GM12878 (cell line): ENCODE data around the gene DNAH9. TPM values are rescaled to one million over a fixed set of nuclear protein-coding genes. Genes with fewer than 3 reads are reported as not detected.

Experiments
- ATAC-seq: fragments of 200-7000 bp; cut with Tn5 transposase; 3 replicates; pipeline ENCODE4 v1.9.1; 2020; ENCODE audit warnings: mild to moderate bottlenecking, moderate library complexity
- BruUV-seq: library from RNA; stranded (reverse); fragments of 400-500 nt; replicated peaks from 2 replicates; lab custom pipeline; 2021; lab: Mats Ljungman, UMichigan
- CTCF ChIA-PET: fragments of 300-600 bp; sonication (Branson Sonifier 250); formaldehyde crosslinking; extraction: SDS; loops from one replicate; lab custom pipeline; 2021; ENCODE audit warnings: inconsistent platforms; lab: Yijun Ruan, JAX
- POLR2A ChIA-PET: fragments of 350-600 bp; formaldehyde crosslinking; extraction: SDS; loops from one replicate; lab custom pipeline; 2021; ENCODE audit warnings: inconsistent platforms; lab: Charles Lee
- RAD21 ChIA-PET: fragments of 300-600 bp; sonication (Branson Sonifier 250); formaldehyde crosslinking; loops from one replicate; lab custom pipeline; 2023; ENCODE audit warnings: antibody characterized with exemption; ENCODE audit not compliant: unreplicated experiment; lab: Charles Lee
- SMC1A ChIA-PET: fragments of 300-600 bp; sonication (Branson Sonifier 250); formaldehyde crosslinking; loops from one replicate; lab custom pipeline; 2023; ENCODE audit not compliant: unreplicated experiment, uncharacterized antibody; lab: Charles Lee
- DNase-seq: peaks from one replicate; pipeline ENCODE4 v3.0.0-alpha.2; 2011; ENCODE audit warnings: low read depth, low spot score
- FAIRE-seq: peaks from 3 replicates; lab custom pipeline; 2011; peaks lifted over from hg19 to GRCh38; lab: Jason Lieb, UNC
- H2AFZ ChIP-seq: 2 replicates; pipeline ENCODE4 v1.6.0; 2011; ENCODE audit warnings: low read depth, low read length, control low read depth; ENCODE audit not compliant: control insufficient read depth
- H3K27ac ChIP-seq: 2 replicates; pipeline ENCODE4 v1.5.1; 2011; ENCODE audit warnings: control low read depth; ENCODE audit not compliant: control insufficient read depth, insufficient read depth
- H3K27me3 ChIP-seq, 2 experiments: replicated peaks in 1 of 2; 2 replicates each; pipeline versions ENCODE4 v1.6.0 to v1.6.1; 2011; ENCODE audit warnings: low read length in 1 of 2; ENCODE audit not compliant: control insufficient read depth in 2 of 2, insufficient read depth in 2 of 2
- H3K36me3 ChIP-seq, 2 experiments: 2 replicates each; pipeline ENCODE4 v1.5.1; 2011; ENCODE audit warnings: low read length in 1 of 2; ENCODE audit not compliant: control insufficient read depth in 2 of 2, insufficient read depth in 2 of 2
- H3K4me1 ChIP-seq: 2 replicates; pipeline ENCODE4 v1.6.1; 2011; ENCODE audit warnings: mild to moderate bottlenecking, low read length, moderate library complexity, mixed read lengths; ENCODE audit not compliant: control insufficient read depth, insufficient read depth
- H3K4me2 ChIP-seq: 2 replicates; pipeline ENCODE4 v1.6.0; 2011; ENCODE audit warnings: control low read depth; ENCODE audit not compliant: control insufficient read depth, insufficient read depth
- H3K4me3 ChIP-seq: fragments of 200-600 bp; sonication (generic); 2 replicates; pipeline ENCODE4 v1.5.1; 2016
- H3K79me2 ChIP-seq: 2 replicates; pipeline ENCODE4 v1.6.0; 2011; ENCODE audit warnings: low read length; ENCODE audit not compliant: control insufficient read depth, insufficient read depth
- H3K9ac ChIP-seq: 2 replicates; pipeline ENCODE4 v1.8.0; 2011; ENCODE audit warnings: low read length, control low read depth, mixed read lengths; ENCODE audit not compliant: control insufficient read depth, insufficient read depth
- H3K9me3 ChIP-seq: replicated peaks from 3 replicates; pipeline ENCODE4 v1.5.1; 2011; ENCODE audit warnings: mild to moderate bottlenecking, low read length; ENCODE audit not compliant: control insufficient read depth, insufficient read depth
- H4K20me1 ChIP-seq: 2 replicates; pipeline ENCODE4 v1.6.0; 2011; ENCODE audit not compliant: control insufficient read depth, insufficient read depth
- BCLAF1 ChIP-seq: fragments of 450-650 bp; IDR thresholded peaks from 2 replicates; pipeline ENCODE4 v1.6.1; 2017; ENCODE audit warnings: antibody characterized with exemption, mild to moderate bottlenecking, moderate library complexity
- BHLHE40 ChIP-seq, 2 experiments: fragments of 450-650 bp in 1 of 2; IDR thresholded peaks; 2 replicates each; pipeline ENCODE4 v1.6.1; 2011 to 2017; ENCODE audit warnings: low read depth in 2 of 2, borderline replicate concordance in 1 of 2, improper control_type of control experiment in 1 of 2, low read length in 1 of 2, mild to moderate bottlenecking in 1 of 2
- E2F4 ChIP-seq: IDR thresholded peaks from 2 replicates; pipeline ENCODE4 v1.6.1; 2012; ENCODE audit warnings: low read depth, low read length, improper control_type of control experiment
- PBX3 ChIP-seq: IDR thresholded peaks from 2 replicates; pipeline ENCODE4 v1.6.1; 2011; ENCODE audit warnings: mild to moderate bottlenecking, low read depth, low read length, moderate library complexity; ENCODE audit not compliant: insufficient replicate concordance
- RELA ChIP-seq: fragments of 450-650 bp; IDR thresholded peaks from 2 replicates; pipeline ENCODE4 v1.8.0; 2014; ENCODE audit warnings: borderline replicate concordance; ENCODE audit not compliant: partially characterized antibody
- ZNF592 ChIP-seq: fragments of 450-650 bp; IDR thresholded peaks from 2 replicates; pipeline ENCODE4 v1.6.1; 2017; ENCODE audit warnings: mild to moderate bottlenecking, moderate library complexity
- WGBS: methylation state at CpG from one replicate; pipeline ENCODE4 v1.1.6; 2016; ENCODE audit warnings: low lambda C conversion rate; ENCODE audit not compliant: insufficient replicate concordance, insufficient coverage; ENCODE audit errors: missing lambda C conversion rate; 5-methylcytosine and 5-hydroxymethylcytosine counted together
- in situ Hi-C: fragments of 300-500 bp; cut with MboI; formaldehyde crosslinking; loops from 9 replicates; pipeline ENCODE4 v1.14.3; 2018; ENCODE audit warnings: mixed read lengths
- intact Hi-C: fragments of 100-400 bp; cut with micrococcal nuclease; formaldehyde crosslinking; loops from one replicate; pipeline ENCODE4 v1.14.2; 2022; ENCODE audit not compliant: unreplicated experiment
- polyA plus RNA-seq, 11 experiments: library from polyadenylated mRNA; depleted of rRNA in 4 of 11; unstranded in 6 of 11; stranded (reverse) in 5 of 11; fragments of >200 nt; fragmentation: Nextera tagmentation in 4 of 11; fragmentation: Illumina TruSeq in 1 of 11; extraction: Ambion mirVana in 4 of 11; extraction: Trizol in 1 of 11; gene quantifications; 1 replicate in 1 of 11; 2 replicates in 10 of 11; pipeline versions ENCODE4 v1.2.1 to v1.2.3, GENCODE V29; 2011 to 2016; ENCODE audit warnings: inconsistent platforms in 2 of 11, missing spikeins in 2 of 11, low read depth in 1 of 11
- total RNA-seq, 4 experiments: library from RNA; depleted of rRNA in 3 of 4; stranded (reverse); fragments of >200 nt in 3 of 4; fragmentation: Illumina TruSeq in 1 of 4; extraction: Trizol in 1 of 4; gene quantifications; 2 replicates each; pipeline versions ENCODE4 v1.2.1 to v1.2.3, GENCODE V29; 2013 to 2021

DNAH9 gene
- total and polyA plus RNA-seq, 10 of the 15 experiments (the other 5 are each of a cell fraction or from before 2014, with no cell fraction given), result 0.10 to 0.40 (median 0.19) TPM; not detected in 7

- no peak for TF ChIP-seq BCLAF1
- CTCF ChIA-PET, result no interaction called here
- Histone ChIP-seq H3K27me3 (no peaks in the 10 kb centered on the region), H3K27ac (no peak overlapping the region), H3K4me3 (no peak overlapping the region), H4K20me1 (no peaks in the 10 kb centered on the region), H3K4me2 (no peak overlapping the region), H3K4me1 (no peaks in the 10 kb centered on the region), H3K9me3 (no peaks in the 10 kb centered on the region), H3K9ac (no peak overlapping the region), H3K79me2 (no peaks in the 10 kb centered on the region), H3K36me3 (no peaks in the 10 kb centered on the region), H2AFZ (no peak overlapping the region)
- DNase-seq (no peak), FAIRE-seq (no peak), ATAC-seq (no peak)
- no TSS peak for BruUV-seq
- SMC1A ChIA-PET, result no interaction called here
- POLR2A ChIA-PET, result no interaction called here
- intact Hi-C loops, result no loop called here
- 75% methylated on average over 7 of the region's 7 CpGs for WGBS
- RAD21 ChIA-PET, result no interaction called here
- in situ Hi-C loops, result loop anchor here (10.0 kb wide), 1 partner anchor 71 kb away; no protein-coding TSS in a partner anchor
Observed at GRCh38 chr17:11805952-11806351, 207.7 kb downstream of the DNAH9 start.

- H3K9me3 ChIP-seq, result no peaks in the 10 kb centered on the region
- no peaks in the 10 kb centered on the region for H3K79me2 ChIP-seq
- H2AFZ ChIP-seq, result no peak overlapping the region
- DNase-seq (no peak), FAIRE-seq (no peak), ATAC-seq (no peak)
- RAD21 ChIA-PET, result no interaction called here
- no peak overlapping the region for H3K9ac ChIP-seq
- CTCF ChIA-PET, result no interaction called here
- POLR2A ChIA-PET, result no interaction called here
- WGBS, result 61% methylated on average over 7 of the region's 7 CpGs
- no peak overlapping the region for H3K27ac ChIP-seq
- H3K4me3 ChIP-seq, result no peak overlapping the region
- intact Hi-C loops, result no loop called here
- no TSS peak for BruUV-seq
- no peaks in the 10 kb centered on the region for H3K4me1 ChIP-seq
- no peaks in the 10 kb centered on the region for H3K36me3 ChIP-seq
- H4K20me1 ChIP-seq, result no peaks in the 10 kb centered on the region
- H3K27me3 ChIP-seq, result no peaks in the 10 kb centered on the region
- in situ Hi-C loops, result loop anchor here (10.0 kb wide), 1 partner anchor 73 kb away; no protein-coding TSS in a partner anchor
- no peak overlapping the region for H3K4me2 ChIP-seq
- SMC1A ChIA-PET, result no interaction called here
- TF ChIP-seq BHLHE40 (IDR thresholded peaks at IDR 0.05; ENCODE audit: borderline replicate concordance in 1 of 2, low read depth in 2 of 2, low read length in 1 of 2), result no peak
- TF ChIP-seq RELA, result no peak
- no peak for TF ChIP-seq ZNF592
- TF ChIP-seq E2F4, result no peak
- no peak for TF ChIP-seq PBX3
Observed at GRCh38 chr17:11807606-11808005, 209.3 kb downstream of the DNAH9 start.
